Measurements from ENCODE around the gene FOXO6. TPM values are rescaled to one million over a fixed set of nuclear protein-coding genes. Genes with fewer than 3 reads are reported as not detected.
A peak's percentile ranks its signal among the peaks of the same experiment; 100 is the strongest.

The FOXO6 gene
- total and polyA plus RNA-seq, 2 donors from 2014 or later: 0.47 to 1.0 TPM

DNA sequence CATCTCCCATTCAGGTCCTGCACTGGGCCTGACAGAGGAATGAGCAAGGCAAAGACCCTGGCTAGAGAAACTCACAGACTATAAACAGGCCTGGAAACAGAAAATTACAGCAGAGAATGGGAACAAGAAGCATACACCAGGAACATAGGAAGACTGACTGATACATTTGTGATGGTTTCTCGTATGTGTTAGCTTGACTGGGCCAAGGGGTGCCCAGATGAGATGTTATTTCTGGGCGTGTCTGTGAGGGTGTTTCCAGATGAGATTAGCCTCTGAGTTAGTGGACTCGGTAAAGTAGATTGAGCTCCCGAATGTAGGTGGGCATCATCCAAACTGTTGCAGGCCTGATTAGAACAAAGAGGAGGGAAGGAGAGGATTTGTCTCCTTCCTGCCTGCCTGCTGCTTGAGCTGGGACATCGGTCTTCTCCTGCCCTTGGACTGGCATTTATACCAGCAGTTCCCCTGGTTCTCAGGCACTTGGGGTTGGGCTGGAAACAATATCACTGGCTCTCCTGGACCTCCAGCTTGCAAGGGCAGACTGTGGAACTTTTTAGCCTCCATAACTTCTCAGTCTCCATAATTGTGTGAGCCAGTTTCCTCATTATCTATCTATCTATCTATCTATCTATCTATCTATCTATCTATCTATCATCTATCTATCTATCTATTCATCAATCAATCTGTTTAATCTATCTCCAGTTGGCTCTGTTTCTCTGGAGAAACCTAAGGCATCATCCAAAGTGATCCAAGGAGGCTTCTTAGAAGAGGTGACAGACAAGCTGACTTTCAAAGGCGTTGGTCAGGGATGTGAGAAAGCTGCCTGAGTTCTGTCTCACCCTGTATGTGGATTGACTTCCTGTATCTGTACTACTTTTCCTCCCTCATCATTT lies 9.7 kb upstream of the FOXO6 start:
- DNase-seq (peak in 1 of 5 donors; percentile 1), FAIRE-seq (no peak)
- TF ChIP-seq, protein P1, sequence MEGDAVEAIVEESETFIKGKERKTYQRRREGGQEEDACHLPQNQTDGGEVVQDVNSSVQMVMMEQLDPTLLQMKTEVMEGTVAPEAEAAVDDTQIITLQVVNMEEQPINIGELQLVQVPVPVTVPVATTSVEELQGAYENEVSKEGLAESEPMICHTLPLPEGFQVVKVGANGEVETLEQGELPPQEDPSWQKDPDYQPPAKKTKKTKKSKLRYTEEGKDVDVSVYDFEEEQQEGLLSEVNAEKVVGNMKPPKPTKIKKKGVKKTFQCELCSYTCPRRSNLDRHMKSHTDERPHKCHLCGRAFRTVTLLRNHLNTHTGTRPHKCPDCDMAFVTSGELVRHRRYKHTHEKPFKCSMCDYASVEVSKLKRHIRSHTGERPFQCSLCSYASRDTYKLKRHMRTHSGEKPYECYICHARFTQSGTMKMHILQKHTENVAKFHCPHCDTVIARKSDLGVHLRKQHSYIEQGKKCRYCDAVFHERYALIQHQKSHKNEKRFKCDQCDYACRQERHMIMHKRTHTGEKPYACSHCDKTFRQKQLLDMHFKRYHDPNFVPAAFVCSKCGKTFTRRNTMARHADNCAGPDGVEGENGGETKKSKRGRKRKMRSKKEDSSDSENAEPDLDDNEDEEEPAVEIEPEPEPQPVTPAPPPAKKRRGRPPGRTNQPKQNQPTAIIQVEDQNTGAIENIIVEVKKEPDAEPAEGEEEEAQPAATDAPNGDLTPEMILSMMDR (IDR thresholded peaks at IDR 0.05; ENCODE audit: borderline replicate concordance, extremely low read depth, insufficient read depth): no peak
- H3K4me3 ChIP-seq (ENCODE audit: low read length in 3 of 3): no peak overlapping the region
- no peaks in the 10 kb centered on the region for H3K36me3 ChIP-seq (ENCODE audit: control insufficient read depth in 2 of 3, insufficient read depth in 3 of 3, low read length in 3 of 3)
- H3K27me3 ChIP-seq (ENCODE audit: control insufficient read depth, insufficient read depth, low read length): no peaks in the 10 kb centered on the region
- H3K9me3 ChIP-seq (ENCODE audit: control insufficient read depth in 2 of 3, insufficient read depth in 1 of 3, low read length in 3 of 3): no peaks in the 10 kb centered on the region
- intact Hi-C loops (cut with DNase I): no loop called here
- peaks cover 0 to 6% (median 2%) of the 10 kb centered on the region in 3 donors for H3K4me1 ChIP-seq (ENCODE audit: control insufficient read depth in 2 of 3, insufficient read depth in 2 of 3, low read depth in 1 of 3, low read length in 3 of 3)
- H3K27ac ChIP-seq (ENCODE audit: low read depth in 2 of 2, low read length in 2 of 2): no peak overlapping the region
- no peak overlapping the region for H3K9ac ChIP-seq (ENCODE audit: low read length in 3 of 3)

DNA sequence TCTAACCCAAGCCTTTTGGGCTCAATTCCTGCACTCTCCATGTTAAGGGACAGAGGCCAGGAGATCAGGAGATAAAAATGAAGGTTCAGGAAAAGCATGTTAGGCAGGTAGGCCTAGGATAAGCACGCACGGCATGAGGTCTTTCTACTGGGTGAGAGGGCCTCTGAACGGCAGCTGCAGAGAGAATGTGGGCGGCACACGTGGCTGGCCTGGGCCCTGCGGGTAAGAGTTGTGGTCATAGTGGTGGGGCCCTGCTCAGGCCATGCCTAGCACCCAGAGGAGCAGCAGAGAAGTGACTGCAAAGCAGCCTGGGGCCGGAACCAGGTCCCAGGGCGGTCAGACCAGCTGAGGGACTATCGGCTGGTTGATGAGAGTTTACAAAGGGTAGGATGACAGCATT lies 7.5 kb upstream of the FOXO6 start:
- Histone ChIP-seq H3K36me3 (ENCODE audit: control insufficient read depth in 2 of 3, insufficient read depth in 3 of 3, low read length in 3 of 3) (no peaks in the 10 kb centered on the region), H3K9ac (ENCODE audit: low read length in 3 of 3) (no peak overlapping the region), H3K9me3 (ENCODE audit: control insufficient read depth in 2 of 3, insufficient read depth in 1 of 3, low read length in 3 of 3) (no peaks in the 10 kb centered on the region), H3K4me3 (ENCODE audit: low read length in 3 of 3) (no peak overlapping the region), H3K27ac (ENCODE audit: low read depth in 2 of 2, low read length in 2 of 2) (no peak overlapping the region), H3K27me3 (ENCODE audit: control insufficient read depth, insufficient read depth, low read length) (no peaks in the 10 kb centered on the region), H3K4me1 (ENCODE audit: control insufficient read depth in 2 of 3, insufficient read depth in 2 of 3, low read depth in 1 of 3, low read length in 3 of 3) (peaks cover 0 to 2% (median 0%) of the 10 kb centered on the region in 3 donors)
- TF ChIP-seq, protein P1 (IDR thresholded peaks at IDR 0.05; ENCODE audit: borderline replicate concordance, extremely low read depth, insufficient read depth): no peak
- DNase-seq: peak in 2 of 5 donors; percentile 14 to 37
- FAIRE-seq: no peak
- intact Hi-C loops (cut with DNase I): no loop called here

DNA sequence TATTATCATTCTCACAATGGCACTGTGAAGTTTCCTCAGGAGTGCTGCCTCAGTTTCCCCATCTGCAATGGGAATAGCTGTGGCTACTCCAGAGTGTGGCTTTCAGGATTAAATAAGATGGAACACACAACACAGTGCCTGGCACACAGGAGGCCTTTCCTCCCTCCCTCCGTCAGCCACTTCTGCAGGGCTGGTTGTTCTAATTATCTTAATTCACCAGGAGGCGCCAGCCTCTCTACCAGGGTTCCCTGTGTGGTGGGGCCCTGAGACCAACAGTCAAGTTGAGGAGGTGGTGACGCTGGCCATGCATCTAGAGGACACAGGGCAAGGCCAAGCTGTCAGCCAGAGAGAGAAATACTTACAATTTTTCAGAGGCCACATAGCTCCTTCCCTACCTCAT lies 6.3 kb upstream of the FOXO6 start:
- TF ChIP-seq, protein P1 (IDR thresholded peaks at IDR 0.05; ENCODE audit: borderline replicate concordance, extremely low read depth, insufficient read depth): no peak
- Histone ChIP-seq H3K4me1 (ENCODE audit: control insufficient read depth in 2 of 3, insufficient read depth in 2 of 3, low read depth in 1 of 3, low read length in 3 of 3) (peaks cover 0 to 2% (median 0%) of the 10 kb centered on the region in 3 donors), H3K27me3 (ENCODE audit: control insufficient read depth, insufficient read depth, low read length) (no peaks in the 10 kb centered on the region), H3K9ac (ENCODE audit: low read length in 3 of 3) (no peak overlapping the region), H3K36me3 (ENCODE audit: control insufficient read depth in 2 of 3, insufficient read depth in 3 of 3, low read length in 3 of 3) (no peaks in the 10 kb centered on the region), H3K27ac (ENCODE audit: low read depth in 2 of 2, low read length in 2 of 2) (no peak overlapping the region), H3K4me3 (ENCODE audit: low read length in 3 of 3) (no peak overlapping the region), H3K9me3 (ENCODE audit: control insufficient read depth in 2 of 3, insufficient read depth in 1 of 3, low read length in 3 of 3) (no peaks in the 10 kb centered on the region)
- intact Hi-C loops (cut with DNase I): no loop called here
- DNase-seq (peak in 2 of 5 donors; percentile 3 to 26), FAIRE-seq (no peak)

Measured in kidney (tissue), 14 donors.